NT2/D1 (cell line): ENCODE measurements around the gene EGFR.

ENCODE experiments used
- DNase-seq: peaks from one replicate; pipeline ENCODE4 v3.0.0-alpha.2; 2011; ENCODE audit warnings: low read depth, low spot score
- H3K27me3 ChIP-seq: 2 replicates; pipeline ENCODE4 v1.6.0; 2011; ENCODE audit warnings: mild to moderate bottlenecking; ENCODE audit not compliant: insufficient read length, insufficient read depth
- H3K36me3 ChIP-seq: 2 replicates; pipeline ENCODE4 v1.6.1; 2011; ENCODE audit warnings: mild to moderate bottlenecking, low read length, mixed read lengths; ENCODE audit not compliant: insufficient read depth, insufficient read length
- H3K4me1 ChIP-seq: 2 replicates; pipeline ENCODE4 v1.5.1; 2011; ENCODE audit not compliant: insufficient read depth, insufficient read length
- H3K4me3 ChIP-seq: 2 replicates; pipeline ENCODE4 v1.5.1; 2011; ENCODE audit warnings: low read depth; ENCODE audit not compliant: insufficient read length
- H3K9ac ChIP-seq: 2 replicates; pipeline ENCODE4 v1.6.0; 2011; ENCODE audit warnings: low read depth; ENCODE audit not compliant: insufficient read length
- H3K9me3 ChIP-seq: 2 replicates; pipeline ENCODE4 v1.5.1; 2011; ENCODE audit warnings: mild to moderate bottlenecking, low read length; ENCODE audit not compliant: insufficient read depth
- SUZ12 ChIP-seq: IDR thresholded peaks from 2 replicates; pipeline ENCODE4 v1.6.1; 2011; ENCODE audit not compliant: insufficient read length, insufficient read depth; ENCODE audit errors: extremely low read depth
- YY1 ChIP-seq: IDR thresholded peaks from 2 replicates; pipeline ENCODE4 v1.6.1; 2011; ENCODE audit not compliant: insufficient read length, insufficient read depth
- ZNF274 ChIP-seq: IDR thresholded peaks from 2 replicates; pipeline ENCODE4 v1.6.1; 2011; ENCODE audit warnings: mild to moderate bottlenecking, low read depth, low read length

Gene EGFR

GRCh38 chr7:55248526-55248925, 229.7 kb downstream of the EGFR start:
- TF ChIP-seq SUZ12 = no peak
- TF ChIP-seq ZNF274 = no peak
- Histone ChIP-seq H3K36me3 (no peaks in the 10 kb centered on the region), H3K27me3 (peaks cover 6% of the 10 kb centered on the region), H3K9me3 (no peaks in the 10 kb centered on the region), H3K4me3 (no peak overlapping the region), H3K9ac (no peak overlapping the region), H3K4me1 (no peaks in the 10 kb centered on the region)
- DNase-seq = no peak

GRCh38 chr7:55249332-55249731, 230.5 kb downstream of the EGFR start:
- no peak for DNase-seq
- Histone ChIP-seq H3K36me3 (no peaks in the 10 kb centered on the region), H3K27me3 (peaks cover 14% of the 10 kb centered on the region), H3K9me3 (no peaks in the 10 kb centered on the region), H3K4me3 (no peak overlapping the region), H3K9ac (no peak overlapping the region), H3K4me1 (no peaks in the 10 kb centered on the region)
- TF ChIP-seq ZNF274 = no peak
- no peak for TF ChIP-seq YY1
- no peak for TF ChIP-seq SUZ12

GRCh38 chr7:55250313-55250712, 231.5 kb downstream of the EGFR start:
- H3K9ac ChIP-seq = no peak overlapping the region
- DNase-seq = peak; percentile 64
- H3K36me3 ChIP-seq = no peaks in the 10 kb centered on the region
- H3K27me3 ChIP-seq = peaks cover 21% of the 10 kb centered on the region
- H3K9me3 ChIP-seq = no peaks in the 10 kb centered on the region
- no peak for TF ChIP-seq YY1
- TF ChIP-seq SUZ12 = no peak
- no peak for TF ChIP-seq ZNF274
- H3K4me1 ChIP-seq = peaks cover 2% of the 10 kb centered on the region
- H3K4me3 ChIP-seq = no peak overlapping the region

DNA sequence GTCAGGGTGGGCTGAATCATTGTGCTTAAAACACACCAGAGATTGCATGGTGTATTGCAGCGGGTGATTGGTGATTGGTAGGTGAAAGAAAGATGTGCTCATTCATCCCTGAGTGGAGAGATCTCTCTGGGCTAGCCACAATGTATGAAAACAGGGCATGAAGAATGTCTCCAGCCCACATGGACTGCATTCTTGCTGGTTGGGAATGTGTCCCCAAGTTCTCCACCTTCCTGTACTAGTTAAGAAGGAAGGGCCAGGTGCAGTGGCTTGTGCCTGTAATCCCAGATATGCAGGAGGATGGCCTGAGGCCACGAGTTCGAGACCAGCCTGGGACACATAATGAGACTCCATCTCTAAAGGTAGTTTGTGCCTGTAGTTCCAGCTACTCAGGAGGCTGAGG, 232.5 kb downstream of the EGFR start:
- Histone ChIP-seq H3K9ac (no peak overlapping the region), H3K9me3 (no peaks in the 10 kb centered on the region), H3K27me3 (peaks cover 29% of the 10 kb centered on the region), H3K4me1 (peaks cover 2% of the 10 kb centered on the region), H3K4me3 (no peak overlapping the region), H3K36me3 (no peaks in the 10 kb centered on the region)
- TF ChIP-seq YY1 (no peak), ZNF274 (no peak), SUZ12 (no peak)
- DNase-seq = no peak

- Histone ChIP-seq H3K36me3 (no peaks in the 10 kb centered on the region), H3K9ac (no peak overlapping the region), H3K9me3 (no peaks in the 10 kb centered on the region), H3K4me1 (peaks cover 2% of the 10 kb centered on the region), H3K27me3 (peaks cover 31% of the 10 kb centered on the region), H3K4me3 (no peak overlapping the region)
- DNase-seq = no peak
- no peak for TF ChIP-seq YY1
Observed at GRCh38 chr7:55251911-55252310, 233.1 kb downstream of the EGFR start.

- Histone ChIP-seq H3K36me3 (no peaks in the 10 kb centered on the region), H3K9ac (no peak overlapping the region), H3K4me1 (peaks cover 2% of the 10 kb centered on the region), H3K9me3 (no peaks in the 10 kb centered on the region), H3K27me3 (peaks cover 31% of the 10 kb centered on the region), H3K4me3 (no peak overlapping the region)
- DNase-seq = no peak
- TF ChIP-seq SUZ12 = no peak
- TF ChIP-seq ZNF274 = no peak
- no peak for TF ChIP-seq YY1
Observed at GRCh38 chr7:55252386-55252785, 233.6 kb downstream of the EGFR start.

- Histone ChIP-seq H3K9me3 (no peaks in the 10 kb centered on the region), H3K27me3 (peaks cover 31% of the 10 kb centered on the region), H3K4me3 (no peak overlapping the region), H3K4me1 (peaks cover 2% of the 10 kb centered on the region), H3K9ac (no peak overlapping the region), H3K36me3 (no peaks in the 10 kb centered on the region)
- no peak for TF ChIP-seq SUZ12
- TF ChIP-seq YY1 = no peak
- TF ChIP-seq ZNF274 = no peak
- no peak for DNase-seq
Observed at GRCh38 chr7:55253188-55253587, 234.4 kb downstream of the EGFR start.

DNA sequence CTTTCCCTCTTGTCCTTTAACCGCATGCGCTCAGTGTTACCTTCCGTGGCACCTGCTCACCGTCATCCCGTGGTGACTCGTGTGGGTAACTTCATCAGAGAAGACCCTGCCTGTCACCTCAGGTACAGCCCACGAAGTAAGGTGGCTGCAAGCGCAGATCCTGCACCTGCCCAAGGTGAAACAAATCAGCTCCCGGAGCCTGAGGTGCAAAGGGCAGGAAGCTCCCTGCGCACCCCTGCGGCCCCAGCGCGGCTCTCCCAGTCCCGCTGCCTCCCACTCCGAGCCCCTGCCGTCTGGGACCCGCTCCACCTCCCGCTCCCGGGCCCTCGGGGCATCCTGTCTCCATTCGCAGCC, 235.4 kb downstream of the EGFR start:
- peaks cover 2% of the 10 kb centered on the region for H3K4me1 ChIP-seq
- TF ChIP-seq YY1 (no peak), ZNF274 (no peak), SUZ12 (no peak)
- no peak for DNase-seq
- H3K4me3 ChIP-seq = peak overlapping the region; percentile 41
- H3K9ac ChIP-seq = peak overlapping the region; percentile 90
- H3K36me3 ChIP-seq = no peaks in the 10 kb centered on the region
- no peaks in the 10 kb centered on the region for H3K9me3 ChIP-seq
- peaks cover 31% of the 10 kb centered on the region for H3K27me3 ChIP-seq
